Suprapubic skin (tissue), 4 donors: ENCODE results near the gene SOX5. TPM values are rescaled to one million over a fixed set of nuclear protein-coding genes. Genes with fewer than 3 reads are reported as not detected.

Experiments
- DNase-seq, 2 donors: peaks; one replicate each; pipeline ENCODE4 v3.0.0-alpha.2; 2019; ENCODE audit warnings: low spot score in 2 of 2
- H3K27ac ChIP-seq: fragments of 200-600 bp; sonication (generic); one replicate; pipeline ENCODE4 v1.5.1; 2019
- H3K27me3 ChIP-seq: fragments of 200-600 bp; sonication (generic); one replicate; pipeline ENCODE4 v1.5.1; 2019
- H3K36me3 ChIP-seq: fragments of 200-600 bp; sonication (generic); one replicate; pipeline ENCODE4 v1.5.1; 2019
- H3K4me1 ChIP-seq: fragments of 200-600 bp; sonication (generic); one replicate; pipeline ENCODE4 v1.5.1; 2019
- H3K4me3 ChIP-seq: fragments of 200-600 bp; sonication (generic); one replicate; pipeline ENCODE4 v1.5.1; 2019; ENCODE audit warnings: mild to moderate bottlenecking
- H3K9me3 ChIP-seq: fragments of 200-600 bp; sonication (generic); one replicate; pipeline ENCODE4 v1.5.1; 2019
- CTCF ChIP-seq, 2 donors: fragments of 200-600 bp in 1 of 2; fragments of 450-650 bp in 1 of 2; sonication (generic) in 1 of 2; IDR thresholded peaks; one replicate each; pipeline ENCODE4 v1.5.1; 2016 to 2019; ENCODE audit warnings: antibody characterized with exemption in 2 of 2, mild to moderate bottlenecking in 1 of 2, moderate library complexity in 1 of 2
- EP300 ChIP-seq: sonication (generic); formaldehyde crosslinking; IDR thresholded peaks from one replicate; pipeline ENCODE4 v1.6.1; 2017; ENCODE audit warnings: antibody characterized with exemption
- POLR2A ChIP-seq, 2 donors: fragments of 450-650 bp; IDR thresholded peaks; one replicate each; pipeline ENCODE4 v1.6.1; 2017; ENCODE audit warnings: antibody characterized with exemption in 2 of 2, mild to moderate bottlenecking in 2 of 2, moderate library complexity in 2 of 2
- POLR2AphosphoS5 ChIP-seq, 3 donors: sonication (generic); formaldehyde crosslinking; IDR thresholded peaks; one replicate each; pipeline ENCODE4 v1.6.1; 2017; ENCODE audit warnings: antibody characterized with exemption in 3 of 3
- WGBS: methylation state at CpG from one replicate; pipeline ENCODE4 v1.1.5; 2018; 5-methylcytosine and 5-hydroxymethylcytosine counted together
- total RNA-seq, 4 donors: library from RNA; depleted of rRNA; stranded (reverse); fragments of >200 nt; gene quantifications; one replicate each; pipeline ENCODE4 v1.1.0, GENCODE V29; 2016

Gene SOX5
- total RNA-seq, 4 donors from 2014 or later: 19.0 to 110 (median 23.2) TPM

- H3K4me1 ChIP-seq: no peaks in the 10 kb centered on the region
- DNase-seq: no peak
- no peak overlapping the region for H3K4me3 ChIP-seq
- no peaks in the 10 kb centered on the region for H3K9me3 ChIP-seq
- TF ChIP-seq POLR2A (IDR thresholded peaks at IDR 0.05): no peak
- no peak for TF ChIP-seq CTCF (IDR thresholded peaks at IDR 0.05)
- TF ChIP-seq EP300: no peak
- no peak for TF ChIP-seq POLR2AphosphoS5 (IDR thresholded peaks at IDR 0.05)
- no peaks in the 10 kb centered on the region for H3K27me3 ChIP-seq
- WGBS: 92% methylated on average over 3 of the region's 3 CpGs
- H3K27ac ChIP-seq: no peak overlapping the region
- no peaks in the 10 kb centered on the region for H3K36me3 ChIP-seq
Measured at GRCh38 chr12:23750923-23751322, 198.5 kb downstream of the SOX5 start.

- Histone ChIP-seq H3K4me3 (no peak overlapping the region), H3K4me1 (no peaks in the 10 kb centered on the region), H3K36me3 (no peaks in the 10 kb centered on the region), H3K27me3 (no peaks in the 10 kb centered on the region), H3K9me3 (no peaks in the 10 kb centered on the region), H3K27ac (no peak overlapping the region)
- 68% methylated on average over 3 of the region's 3 CpGs for WGBS
- TF ChIP-seq CTCF (IDR thresholded peaks at IDR 0.05) (no peak), POLR2AphosphoS5 (IDR thresholded peaks at IDR 0.05) (no peak), EP300 (no peak), POLR2A (IDR thresholded peaks at IDR 0.05) (no peak)
- DNase-seq: no peak
Measured at GRCh38 chr12:23744696-23745095, 204.8 kb downstream of the SOX5 start.

- no peak for TF ChIP-seq EP300
- no peak for TF ChIP-seq POLR2A (IDR thresholded peaks at IDR 0.05)
- no peak for TF ChIP-seq POLR2AphosphoS5 (IDR thresholded peaks at IDR 0.05)
- TF ChIP-seq CTCF (IDR thresholded peaks at IDR 0.05): no peak
- peaks cover 6% of the 10 kb centered on the region for H3K36me3 ChIP-seq
- no peaks in the 10 kb centered on the region for H3K4me1 ChIP-seq
- no peaks in the 10 kb centered on the region for H3K27me3 ChIP-seq
- no peak overlapping the region for H3K4me3 ChIP-seq
- no peak for DNase-seq
- no peaks in the 10 kb centered on the region for H3K9me3 ChIP-seq
- WGBS: 94% methylated on average over 3 of the region's 3 CpGs
- no peak overlapping the region for H3K27ac ChIP-seq
Measured at GRCh38 chr12:23742574-23742973, 206.9 kb downstream of the SOX5 start.

GRCh38 chr12:23731493-23731892 is 218.0 kb downstream of the SOX5 start:
- WGBS: 95% methylated on average over 4 of the region's 4 CpGs
- no peak overlapping the region for H3K4me3 ChIP-seq
- no peaks in the 10 kb centered on the region for H3K4me1 ChIP-seq
- no peaks in the 10 kb centered on the region for H3K9me3 ChIP-seq
- no peaks in the 10 kb centered on the region for H3K27me3 ChIP-seq
- H3K27ac ChIP-seq: no peak overlapping the region
- no peak for DNase-seq
- H3K36me3 ChIP-seq: no peaks in the 10 kb centered on the region
- TF ChIP-seq POLR2A (IDR thresholded peaks at IDR 0.05) (no peak), POLR2AphosphoS5 (IDR thresholded peaks at IDR 0.05) (no peak), EP300 (no peak), CTCF (IDR thresholded peaks at IDR 0.05) (no peak)

- no peaks in the 10 kb centered on the region for H3K36me3 ChIP-seq
- WGBS: 91% methylated on average over 3 of the region's 3 CpGs
Measured at GRCh38 chr12:23731035-23731434, 218.4 kb downstream of the SOX5 start.

More at GRCh38 chr12:23731035-23731434, 218.4 kb downstream of the SOX5 start:
- TF ChIP-seq POLR2A (IDR thresholded peaks at IDR 0.05) (no peak), CTCF (IDR thresholded peaks at IDR 0.05) (no peak), EP300 (no peak), POLR2AphosphoS5 (IDR thresholded peaks at IDR 0.05) (no peak)
- H3K4me1 ChIP-seq: no peaks in the 10 kb centered on the region
- no peak overlapping the region for H3K4me3 ChIP-seq
- H3K27me3 ChIP-seq: no peaks in the 10 kb centered on the region
- no peak overlapping the region for H3K27ac ChIP-seq
- no peak for DNase-seq
- no peaks in the 10 kb centered on the region for H3K9me3 ChIP-seq
